HG03159 (cell line): ENCODE measurements around the gene SOHLH1.

Experiments
- ATAC-seq: cut with Tn5 transposase; IDR thresholded peaks from one replicate; pipeline ENCODE4 v1.9.1; 2021; ENCODE audit warnings: mild to moderate bottlenecking, moderate library complexity; ENCODE audit not compliant: unreplicated experiment

The SOHLH1 gene

DNA sequence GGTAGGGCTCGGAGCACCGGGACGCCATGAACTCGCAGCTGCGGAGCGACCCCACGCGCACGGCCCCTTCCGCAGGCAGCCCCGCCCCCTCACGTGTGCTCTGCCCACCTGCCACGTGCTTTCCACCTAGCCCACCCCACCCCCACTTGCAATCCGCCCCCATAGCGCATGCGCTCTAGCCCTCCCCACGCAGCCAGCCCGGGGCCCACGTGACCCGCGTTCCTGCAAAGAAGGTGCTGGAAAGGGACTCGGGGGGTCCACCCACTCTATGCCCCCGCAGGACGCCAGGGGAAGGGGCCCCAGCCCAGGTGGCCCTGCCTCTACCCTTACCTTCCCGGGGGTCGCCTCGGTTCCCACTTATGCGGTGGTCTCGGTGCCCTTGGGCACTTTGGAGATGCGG is at the start of gene SOHLH1:
Gene SOHLH1 (minus strand): TSS at position 42 of the 400 bp plus-strand sequence. CDS start 14 bp downstream, at position 28.
- no peak for ATAC-seq

GRCh38 chr9:135748676-135749075 is 49.4 kb upstream of the SOHLH1 start:
- no peak for ATAC-seq

- ATAC-seq, result no peak
Measured at GRCh38 chr9:135747311-135747710, 48.0 kb upstream of the SOHLH1 start.

DNA sequence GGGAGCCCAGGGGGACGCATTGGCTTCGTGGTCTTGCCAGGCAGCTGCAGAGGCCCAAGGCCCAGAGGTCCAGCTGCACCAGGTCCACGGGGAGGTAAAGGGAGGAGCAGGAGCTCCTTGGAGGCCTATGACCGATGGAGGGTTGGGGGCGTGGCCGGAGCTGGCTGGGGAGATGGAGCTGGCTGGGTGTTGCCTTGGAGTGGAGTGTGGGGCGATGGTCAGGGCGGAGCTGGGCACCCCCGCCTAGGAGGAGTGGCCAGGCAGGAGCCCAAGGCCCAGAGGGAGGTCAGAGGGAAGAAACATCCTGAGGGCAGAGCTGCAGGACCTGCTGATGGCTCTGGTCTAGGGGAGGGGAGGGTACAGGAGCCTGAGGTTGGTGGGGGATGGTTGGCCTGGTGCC is 47.3 kb upstream of the SOHLH1 start:
- no peak for ATAC-seq

DNA sequence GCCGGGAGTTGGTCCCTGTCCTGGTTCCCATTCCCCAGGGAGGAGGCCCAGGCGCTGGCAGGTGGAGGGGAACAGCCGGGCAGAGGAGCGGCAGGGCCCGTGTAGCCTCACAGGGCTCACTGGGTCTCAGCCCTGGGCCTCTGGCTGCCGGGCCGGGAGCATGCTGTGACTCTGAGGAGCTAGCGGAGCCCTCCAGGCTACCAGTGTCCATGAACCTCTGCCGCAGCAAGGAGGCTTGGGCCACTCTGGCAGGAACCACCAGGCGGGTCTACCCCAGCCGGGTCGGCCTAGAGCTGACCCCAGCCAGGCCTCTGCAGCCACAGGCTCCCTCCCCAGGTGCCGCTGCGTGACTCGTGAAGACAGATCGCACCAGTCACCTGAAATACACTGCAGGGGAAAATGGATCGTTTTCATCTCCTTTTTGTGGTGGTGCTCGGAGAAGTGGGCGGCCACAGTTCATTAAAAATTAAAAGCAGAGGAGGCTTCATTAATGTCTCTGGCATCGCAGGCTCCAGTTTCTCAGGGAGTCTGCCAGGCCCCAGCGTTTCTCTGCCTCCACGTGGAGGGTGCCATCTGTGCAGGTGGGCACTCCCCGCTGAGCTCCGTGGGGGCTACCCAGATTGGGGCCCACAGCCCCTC is 46.5 kb upstream of the SOHLH1 start:
- no peak for ATAC-seq

- ATAC-seq, result no peak
Measured at GRCh38 chr9:135745189-135745588, 45.9 kb upstream of the SOHLH1 start.

GRCh38 chr9:135744333-135745070 is 45.2 kb upstream of the SOHLH1 start:
- ATAC-seq, result no peak

- ATAC-seq, result no peak
Measured at GRCh38 chr9:135743546-135744332, 44.5 kb upstream of the SOHLH1 start.

DNA sequence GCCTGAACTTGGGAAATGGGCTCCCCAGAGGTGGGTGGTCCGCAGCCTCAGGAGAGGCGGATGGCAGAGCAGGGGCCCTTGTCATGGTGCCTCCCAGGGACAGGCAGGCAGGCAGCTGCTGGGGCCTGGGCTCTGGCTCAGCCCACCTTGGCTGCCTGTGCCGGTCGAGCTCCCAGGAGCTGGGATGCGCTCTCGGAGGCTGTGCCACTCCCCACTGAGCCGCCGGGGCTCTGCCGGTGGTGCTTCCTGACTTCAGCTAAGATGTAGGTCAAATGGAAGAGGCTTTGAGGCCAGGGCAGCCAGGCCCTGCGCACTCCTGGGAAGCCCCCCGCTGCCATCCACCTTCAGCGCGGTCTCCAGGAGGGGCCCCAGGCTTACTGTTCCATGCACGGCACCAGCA is 43.7 kb upstream of the SOHLH1 start:
- no peak for ATAC-seq

- no peak for ATAC-seq
Measured at GRCh38 chr9:135741276-135742219, 42.3 kb upstream of the SOHLH1 start.

- no peak for ATAC-seq
Measured at GRCh38 chr9:135739271-135740220, 40.3 kb upstream of the SOHLH1 start.

DNA sequence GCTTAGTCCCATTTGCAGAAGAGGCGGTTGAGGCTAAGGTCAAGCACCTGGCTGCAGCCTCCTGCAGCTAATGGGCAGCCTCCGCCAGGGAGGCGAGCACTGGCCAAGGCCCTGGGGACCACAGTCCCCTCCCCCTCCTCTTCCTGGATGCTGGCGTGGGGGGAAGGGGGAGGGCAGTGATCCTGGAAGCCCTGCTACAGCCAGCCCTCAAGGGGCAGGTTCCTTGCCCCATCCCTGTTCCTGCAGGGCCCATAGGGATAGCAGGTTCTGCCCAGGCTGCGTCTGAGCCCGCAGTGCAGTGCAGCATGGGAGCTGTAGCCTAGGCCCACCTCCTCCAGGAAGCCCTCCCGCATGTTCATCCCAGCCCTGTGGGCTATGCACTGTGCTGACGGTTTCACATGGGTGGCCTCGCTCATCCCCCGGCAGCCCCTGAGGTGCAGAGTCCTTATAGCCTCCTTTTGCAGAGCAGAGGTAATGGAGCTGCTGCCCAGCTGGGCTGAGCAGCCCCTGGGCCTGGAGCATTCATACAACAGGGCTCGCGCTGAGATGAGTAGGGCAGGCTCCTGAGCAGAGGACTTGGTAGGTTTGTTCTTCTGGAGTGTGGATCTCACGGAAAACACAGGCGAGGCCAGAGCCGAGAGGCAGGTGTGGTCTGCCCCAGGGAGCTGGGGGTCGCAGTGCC is 38.7 kb upstream of the SOHLH1 start:
- no peak for ATAC-seq

DNA sequence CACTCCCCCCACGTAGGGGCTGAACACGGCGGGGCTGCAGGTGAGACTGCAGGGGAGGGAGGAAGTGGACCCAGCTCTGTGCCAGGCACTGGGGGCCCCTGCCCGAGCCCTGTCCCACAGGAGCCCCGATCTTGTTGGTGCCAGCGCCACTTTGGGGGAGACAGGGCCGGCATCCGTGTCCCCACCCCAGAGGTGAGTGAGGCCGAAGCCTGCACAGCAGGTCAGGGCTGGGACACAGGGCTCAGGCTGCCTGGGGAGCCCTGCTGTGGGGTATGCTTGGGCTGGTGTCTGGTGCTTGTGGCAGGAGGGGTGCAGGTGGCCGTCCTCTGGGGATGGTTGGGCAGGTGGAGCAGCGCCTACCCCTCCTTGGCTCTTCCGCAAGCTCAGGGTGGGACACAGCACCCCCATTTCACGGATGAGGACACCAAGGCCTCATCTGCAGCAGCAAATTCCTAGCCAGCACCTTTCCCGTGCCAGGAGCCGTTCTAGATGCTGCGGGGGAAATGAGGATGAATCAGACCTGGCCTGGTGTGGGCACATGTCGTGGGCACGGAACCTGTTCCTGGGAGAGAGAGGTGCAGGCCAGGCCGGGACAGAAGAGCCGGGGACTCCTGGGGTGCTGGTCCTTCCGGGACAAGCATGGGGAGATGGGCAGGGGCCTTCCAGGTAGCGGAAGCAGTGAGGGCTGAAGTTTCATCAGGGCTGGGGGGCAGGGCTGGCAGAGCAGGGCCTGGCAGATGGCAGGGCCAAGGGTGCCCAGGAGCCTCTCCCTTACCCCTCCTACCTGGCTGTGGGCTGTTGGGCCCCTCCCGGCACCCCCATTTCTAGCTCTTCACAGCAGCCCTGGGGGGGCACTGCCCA is 37.9 kb upstream of the SOHLH1 start:
- no peak for ATAC-seq

DNA sequence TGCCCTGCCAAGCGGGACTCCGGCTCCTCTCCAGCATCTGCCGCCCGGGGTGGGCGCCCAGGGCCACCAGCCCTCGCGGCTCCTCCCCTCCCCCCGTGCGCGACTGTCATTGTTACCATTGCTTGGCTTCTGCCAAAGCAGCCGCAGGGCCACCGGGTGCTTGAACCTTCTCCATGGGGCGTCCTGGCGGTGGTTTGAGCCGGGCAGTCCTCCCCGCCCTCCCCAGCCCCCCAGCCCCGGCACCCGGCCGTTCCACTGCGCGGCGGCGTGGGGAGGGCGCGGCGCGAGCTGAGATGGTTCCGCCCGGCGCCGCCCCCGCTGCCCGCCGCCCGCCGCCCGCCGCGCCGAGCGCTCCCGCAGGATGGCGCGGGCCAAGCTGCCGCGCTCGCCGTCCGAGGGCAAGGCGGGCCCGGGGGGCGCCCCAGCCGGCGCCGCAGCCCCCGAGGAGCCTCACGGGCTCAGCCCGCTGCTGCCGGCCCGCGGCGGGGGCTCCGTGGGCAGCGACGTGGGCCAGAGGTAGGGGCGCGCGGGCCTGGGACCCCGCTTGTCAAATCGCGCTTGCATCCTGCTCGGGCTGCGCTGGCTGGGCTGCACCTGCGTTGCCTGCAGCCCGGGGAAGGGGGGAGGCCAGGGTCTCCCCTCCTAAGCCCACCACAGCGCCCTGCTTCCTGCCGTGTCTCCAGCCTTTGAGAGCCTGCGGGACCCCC is 37.1 kb upstream of the SOHLH1 start:
- no peak for ATAC-seq

GRCh38 chr9:135734616-135735144 is 35.4 kb upstream of the SOHLH1 start:
- no peak for ATAC-seq

DNA sequence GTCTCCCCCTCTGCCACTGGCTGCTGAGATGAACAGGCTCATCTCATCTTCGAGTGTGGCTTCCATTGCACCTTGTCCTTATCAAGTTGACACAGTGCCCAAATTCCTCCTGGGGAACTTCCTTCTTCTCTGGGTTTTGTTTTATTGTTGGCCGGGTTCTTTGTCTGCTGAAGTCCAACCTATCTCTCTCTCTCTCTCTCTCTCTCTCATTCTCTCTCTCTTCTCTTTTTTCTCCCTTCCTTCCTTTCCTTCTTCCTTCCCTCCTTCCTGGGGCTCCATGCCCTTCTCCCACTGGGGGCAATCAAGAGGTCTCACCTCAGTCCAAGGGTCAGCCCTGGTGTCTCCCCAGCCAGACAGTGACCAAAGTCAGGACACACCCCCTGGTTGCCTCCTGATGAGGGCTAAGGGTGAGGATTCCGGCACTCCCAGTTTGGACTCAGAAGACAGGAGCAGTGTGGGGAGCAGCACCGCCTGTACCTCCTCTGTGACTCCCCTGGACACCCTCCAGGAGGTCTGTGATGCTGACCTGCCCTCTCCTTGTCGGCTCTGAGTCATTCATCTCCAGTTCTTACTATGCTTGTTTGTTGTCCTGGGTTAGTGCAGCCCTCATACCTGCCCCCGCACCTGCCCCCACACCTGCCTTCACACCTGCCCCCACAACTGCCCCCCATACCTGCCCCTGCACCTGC is 33.4 kb upstream of the SOHLH1 start:
- ATAC-seq, result no peak

GRCh38 chr9:135731454-135731853 is 32.2 kb upstream of the SOHLH1 start:
- no peak for ATAC-seq
